Measurements from ENCODE around the gene BMP2K. TPM values are rescaled to one million over a fixed set of nuclear protein-coding genes. Genes with fewer than 3 reads are reported as not detected.

Gene BMP2K
- total and polyA plus RNA-seq, 2 of the 8 experiments (the other 6 are each of a cell fraction or from before 2014, with no cell fraction given): 15.6 to 24.1 TPM

GRCh38 chr4:78777576-78777940 is 1.4 kb downstream of the BMP2K start:
- no peak overlapping the region for H2BK20ac ChIP-seq (ENCODE audit: low read length)
- no peak overlapping the region for H2BK12ac ChIP-seq (ENCODE audit: low read depth, low read length)
- ChIA-PET CTCF (ENCODE audit: partially characterized antibody) (interaction anchor here (0.7 to 0.9 kb wide), 2 partner anchors 9 to 20 kb away, joined by 3 read pairs; no protein-coding TSS in a partner anchor), POLR2A (ENCODE audit: partially characterized antibody) (interaction anchor here (0.6 to 1.0 kb wide), 3 partner anchors 10 to 465 kb away, joined by 3 to 6 read pairs (median 4); no protein-coding TSS in a partner anchor)
- no peak overlapping the region for H2BK5ac ChIP-seq (ENCODE audit: low read depth, low read length)
- no peaks in the 10 kb centered on the region for H3K9me3 ChIP-seq (ENCODE audit: insufficient read depth in 2 of 2, low read depth in 1 of 2, low read length in 1 of 2)
- H2AK5ac ChIP-seq (ENCODE audit: low read depth, low read length): no peak overlapping the region
- peak overlapping the region; percentile 79 to 90 (median 85); a peak in 7 of 8 replicates for H3K4me3 ChIP-seq (ENCODE audit: extremely low read depth in 1 of 4, insufficient read depth in 2 of 4, low read depth in 3 of 4, low read length in 4 of 4)
- H3K23me2 ChIP-seq (ENCODE audit: low read depth, low read length): peaks cover 5% of the 10 kb centered on the region
- no peak overlapping the region for H3K27ac ChIP-seq (ENCODE audit: low read depth, low read length)
- H2BK15ac ChIP-seq (ENCODE audit: low read length): no peak overlapping the region
- no peak overlapping the region for H4K91ac ChIP-seq (replicated peaks; ENCODE audit: insufficient read length, low read length)
- peak overlapping the region in 1 of 4 experiments; percentile 11; a peak in 1 of 7 replicates for H3K9ac ChIP-seq (replicated peaks in 1 of 4; ENCODE audit: extremely low read depth in 1 of 4, low read depth in 3 of 4, low read length in 3 of 4)
- H3K27me3 ChIP-seq (replicated peaks in 1 of 4; ENCODE audit: control insufficient read depth in 3 of 4, extremely low read depth in 1 of 4, insufficient read depth in 3 of 4, low read length in 3 of 4): no peaks in the 10 kb centered on the region
- H4K5ac ChIP-seq (ENCODE audit: insufficient read length, low read depth, low read length): no peak overlapping the region
- peak overlapping the region; percentile 86 to 93 for H3K4me2 ChIP-seq (ENCODE audit: insufficient read depth in 1 of 2, low read depth in 2 of 2, low read length in 2 of 2)
- H3K79me1 ChIP-seq (ENCODE audit: low read depth, low read length): no peaks in the 10 kb centered on the region
- TF ChIP-seq JUN (IDR thresholded peaks at IDR 0.05; ENCODE audit: low read depth, low read length): no peak
- no peak for TF ChIP-seq GABPA (IDR thresholded peaks at IDR 0.05; ENCODE audit: borderline replicate concordance, insufficient read depth, low read length)
- no peak for TF ChIP-seq SUZ12 (IDR thresholded peaks at IDR 0.05; ENCODE audit: low read length)
- no peak for TF ChIP-seq POLR2AphosphoS5 (IDR thresholded peaks at IDR 0.05; ENCODE audit: low read depth, low read length)
- TF ChIP-seq CBX5 (IDR thresholded peaks at IDR 0.05; ENCODE audit: low read depth, low read length): no peak
- no peak for TF ChIP-seq ASH2L (IDR thresholded peaks at IDR 0.05; ENCODE audit: low read length)
- TF ChIP-seq ZNF274 (IDR thresholded peaks at IDR 0.05; ENCODE audit: borderline replicate concordance, extremely low read depth, low read length): no peak
- peaks cover 0 to 3% of the 10 kb centered on the region in 2 experiments for H4K20me1 ChIP-seq (replicated peaks in 1 of 2; ENCODE audit: control insufficient read depth in 1 of 2, insufficient read depth in 2 of 2, low read length in 2 of 2)
- DNase-seq (ENCODE audit: low read depth in 1 of 2, low spot score in 2 of 2) (no peak), FAIRE-seq (no peak)
- H3K79me2 ChIP-seq (ENCODE audit: control insufficient read depth in 1 of 2, insufficient read depth in 2 of 2, low read length in 2 of 2): peaks cover 3 to 58% of the 10 kb centered on the region in 2 experiments
- no peak overlapping the region for H3K14ac ChIP-seq (ENCODE audit: insufficient read length)
- H3K4me1 ChIP-seq (replicated peaks in 1 of 4; ENCODE audit: control insufficient read depth in 3 of 4, insufficient read depth in 4 of 4, low read length in 3 of 4): peaks cover 0 to 2% (median 0%) of the 10 kb centered on the region in 4 experiments; a peak in 2 of 7 replicates
- no peaks in the 10 kb centered on the region for H3K36me3 ChIP-seq (ENCODE audit: control insufficient read depth in 2 of 4, insufficient read depth in 4 of 4, low read length in 3 of 4)
- H2AFZ ChIP-seq (ENCODE audit: low read length): no peak overlapping the region
- H2BK120ac ChIP-seq (replicated peaks; ENCODE audit: low read depth, low read length): no peak overlapping the region
- H3K23ac ChIP-seq (ENCODE audit: insufficient read length): no peak overlapping the region
- no peak overlapping the region for H3K4ac ChIP-seq (replicated peaks; ENCODE audit: insufficient read length, low read depth, low read length)
- no peak overlapping the region for H3K18ac ChIP-seq (ENCODE audit: extremely low read depth, low read length)
- H3K56ac ChIP-seq (replicated peaks; ENCODE audit: insufficient read length, low read depth, low read length): no peak overlapping the region
- 67% methylated on average over 8 of the region's 8 CpGs; no CpG with 5 or more reads in 1 of the 2 experiments for WGBS, 2 experiments (ENCODE audit: extremely low coverage in 1 of 2, insufficient coverage in 1 of 2, insufficient read length in 1 of 2, insufficient replicate concordance in 2 of 2, low coverage in 1 of 2, low lambda C conversion rate in 2 of 2, missing lambda C conversion rate in 1 of 2)
- no peak overlapping the region for H4K8ac ChIP-seq (ENCODE audit: extremely low read depth, insufficient read depth, low read length)
